BJ (cell line): ENCODE measurements around the gene ITGB6. TPM values are rescaled to one million over a fixed set of nuclear protein-coding genes. Genes with fewer than 3 reads are reported as not detected.

Source experiments
- CTCF ChIA-PET: fragments of 350-600 bp; formaldehyde crosslinking; extraction: SDS; loops from one replicate; lab custom pipeline; 2021; ENCODE audit warnings: antibody characterized with exemption, inconsistent platforms; lab: Yijun Ruan, JAX
- POLR2A ChIA-PET: fragments of 300-600 bp; sonication (Branson Sonifier 250); formaldehyde crosslinking; extraction: SDS; loops from one replicate; lab custom pipeline; 2021; ENCODE audit warnings: antibody characterized with exemption; lab: Charles Lee
- DNase-seq: peaks from one replicate; pipeline ENCODE4 v3.0.0-alpha.2; 2011; ENCODE audit warnings: low read depth
- H3K27me3 ChIP-seq: 2 replicates; pipeline ENCODE4 v1.6.0; 2011; ENCODE audit warnings: low read length; ENCODE audit not compliant: control insufficient read depth, insufficient read depth
- H3K36me3 ChIP-seq: 2 replicates; pipeline ENCODE4 v1.5.1; 2011; ENCODE audit warnings: low read length; ENCODE audit not compliant: control insufficient read depth, insufficient read depth
- H3K4me3 ChIP-seq: 2 replicates; pipeline ENCODE4 v1.5.1; 2011; ENCODE audit warnings: low read depth, mild to moderate bottlenecking, control low read depth, low read length
- CTCF ChIP-seq: IDR thresholded peaks from 2 replicates; pipeline ENCODE4 v1.5.1; 2011; ENCODE audit warnings: low read depth, mild to moderate bottlenecking, control low read depth, inconsistent platforms, low read length, moderate library complexity; ENCODE audit not compliant: insufficient read depth
- polyA plus RNA-seq: library from polyadenylated mRNA; depleted of rRNA; stranded (reverse); fragments of >200 nt; gene quantifications from 2 replicates; pipeline ENCODE4 v1.2.3, GENCODE V29; 2011

The ITGB6 gene
- polyA plus RNA-seq, 1 experiment: 0.01 TPM

GRCh38 chr2:160221391-160222276, 21.6 kb upstream of the ITGB6 start:
- ChIA-PET CTCF (interaction anchor here (0.6 to 1.8 kb wide), 6 partner anchors 12 to 75 kb away, joined by 3 to 6 read pairs (median 4); no protein-coding TSS in a partner anchor), POLR2A (interaction anchor here (0.7 kb wide), 1 partner anchor 255 kb away, joined by 4 read pairs; no protein-coding TSS in a partner anchor)
- H3K27me3 ChIP-seq: no peaks in the 10 kb centered on the region
- H3K36me3 ChIP-seq: no peaks in the 10 kb centered on the region
- H3K4me3 ChIP-seq: no peak overlapping the region
- no peak for TF ChIP-seq CTCF
- no peak for DNase-seq

GRCh38 chr2:160220545-160221009, 20.5 kb upstream of the ITGB6 start:
- H3K36me3 ChIP-seq: no peaks in the 10 kb centered on the region
- no peak for DNase-seq
- ChIA-PET POLR2A (interaction anchor here (0.7 kb wide), 1 partner anchor 254 kb away, joined by 4 read pairs; no protein-coding TSS in a partner anchor), CTCF (interaction anchor here (0.9 to 1.8 kb wide), 5 partner anchors 11 to 110 kb away, joined by 3 to 5 read pairs (median 5); no protein-coding TSS in a partner anchor)
- no peak overlapping the region for H3K4me3 ChIP-seq
- no peak for TF ChIP-seq CTCF
- H3K27me3 ChIP-seq: no peaks in the 10 kb centered on the region

DNA sequence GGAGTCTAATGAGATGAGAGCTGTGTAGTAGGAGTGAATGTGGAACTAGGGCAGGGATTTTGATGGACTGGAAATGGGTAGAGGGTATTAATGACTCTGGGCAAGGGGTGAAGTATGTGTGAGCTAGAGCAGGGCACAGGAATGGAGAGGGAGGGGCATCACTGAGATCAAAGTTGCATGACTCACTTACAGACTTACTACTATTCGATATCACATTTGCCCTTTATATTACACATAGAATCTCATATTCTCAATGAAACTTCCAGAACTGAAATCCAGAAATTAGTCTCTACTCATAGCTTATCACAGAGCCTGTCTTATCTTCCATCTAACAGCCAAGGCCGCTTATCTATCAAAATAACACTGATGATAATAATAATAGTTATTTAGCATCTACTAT, 20.0 kb upstream of the ITGB6 start:
- TF ChIP-seq CTCF: no peak
- H3K27me3 ChIP-seq: no peaks in the 10 kb centered on the region
- no peaks in the 10 kb centered on the region for H3K36me3 ChIP-seq
- ChIA-PET CTCF (interaction anchor here (0.5 to 1.8 kb wide), 7 partner anchors 8 to 596 kb away, joined by 3 to 6 read pairs (median 4); no protein-coding TSS in a partner anchor), POLR2A (no interaction called here)
- DNase-seq: no peak
- no peak overlapping the region for H3K4me3 ChIP-seq

- no peak for TF ChIP-seq CTCF
- Histone ChIP-seq H3K36me3 (no peaks in the 10 kb centered on the region), H3K4me3 (no peak overlapping the region), H3K27me3 (no peaks in the 10 kb centered on the region)
- POLR2A ChIA-PET: no interaction called here
- peak; percentile 67 for DNase-seq
- CTCF ChIA-PET: interaction anchor here (1.0 to 1.8 kb wide), 5 partner anchors 9 to 849 kb away, joined by 3 to 4 read pairs (median 4); no protein-coding TSS in a partner anchor
Observed at GRCh38 chr2:160214461-160215445, 14.7 kb upstream of the ITGB6 start.
